NOMO-1 treated with dmso at 0.1 percent for 144 hours (cell line): Measurements from ENCODE around the gene ADARB1.

Experiments
- DNase-seq: peaks from one replicate; lab custom pipeline; 2025; ENCODE audit not compliant: unreplicated experiment; lab: John Stamatoyannopoulos, UW

Gene ADARB1

DNA sequence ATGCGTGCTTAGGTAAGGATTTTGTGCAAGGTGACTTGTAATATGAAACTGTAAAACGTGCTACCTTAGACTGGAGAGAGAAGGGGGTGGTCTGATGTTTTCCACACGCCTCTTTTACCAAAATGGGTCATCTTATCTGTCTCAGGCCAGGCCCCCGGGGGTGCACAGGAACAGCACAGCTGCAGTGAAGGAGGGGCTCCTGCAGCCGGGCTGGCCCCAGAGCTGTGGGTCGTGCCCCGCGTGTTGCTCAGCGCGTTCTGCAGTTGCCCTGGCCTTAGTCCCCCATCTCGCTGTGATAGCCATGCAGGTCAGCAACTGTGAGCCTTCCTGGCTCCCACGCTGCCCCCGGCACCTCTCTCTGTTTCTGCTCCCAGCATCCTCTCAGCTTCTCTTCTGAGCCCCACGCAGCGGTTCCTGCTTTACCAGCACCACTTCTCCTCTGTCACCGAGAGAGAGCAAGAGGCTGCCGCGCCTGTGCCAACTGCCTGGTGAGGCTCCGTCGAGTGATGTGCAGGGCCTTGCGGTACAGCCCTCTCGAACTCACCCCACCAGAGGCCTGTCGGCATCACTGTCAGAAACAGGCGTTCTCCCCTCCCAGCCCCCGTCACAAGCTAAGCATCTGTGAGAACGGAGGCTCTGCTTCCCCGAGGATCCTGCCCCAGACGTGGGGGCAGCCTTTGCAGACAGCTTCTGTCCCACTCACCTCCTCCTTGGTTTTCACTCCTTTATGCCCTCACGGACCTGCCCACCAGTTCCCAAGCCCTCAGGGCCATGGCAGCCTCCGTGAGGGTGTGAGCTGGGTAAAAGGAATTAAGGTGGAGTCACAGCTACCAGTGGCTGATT is 73.3 kb downstream of the ADARB1 start:
- DNase-seq = no peak

DNA sequence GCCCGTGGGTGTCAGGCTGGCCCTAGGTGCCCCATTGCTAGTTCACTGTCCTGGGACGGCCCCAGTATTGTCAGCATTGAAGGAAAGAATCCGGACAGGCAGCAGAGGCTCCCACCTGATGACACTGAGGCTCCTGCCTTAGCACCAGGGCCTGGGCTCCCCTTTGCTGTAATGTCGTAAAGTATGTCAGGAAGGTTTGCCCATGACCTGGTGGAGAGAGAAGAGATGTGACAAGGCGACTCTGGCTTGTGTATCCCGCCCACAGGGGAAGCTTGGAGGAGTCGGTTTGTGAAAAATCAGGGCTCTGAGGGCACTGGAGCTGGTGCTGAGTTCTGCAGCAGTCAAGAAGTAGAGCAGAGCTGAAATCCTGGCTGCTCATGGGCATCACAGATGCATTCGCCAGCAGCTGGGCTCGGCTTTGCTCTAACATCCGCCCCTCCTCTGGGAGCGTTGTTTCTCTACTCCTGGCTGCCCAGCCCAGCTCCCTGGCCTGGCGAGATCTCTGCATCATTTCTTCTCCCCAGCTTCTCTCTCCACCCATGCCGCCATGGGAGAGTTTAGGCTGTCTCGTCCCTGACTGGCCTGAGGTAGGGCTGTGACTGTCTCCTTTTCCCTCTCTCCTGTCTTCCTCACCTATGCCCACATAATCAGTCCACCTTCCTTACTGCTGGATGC is 74.1 kb downstream of the ADARB1 start:
- no peak for DNase-seq

DNA sequence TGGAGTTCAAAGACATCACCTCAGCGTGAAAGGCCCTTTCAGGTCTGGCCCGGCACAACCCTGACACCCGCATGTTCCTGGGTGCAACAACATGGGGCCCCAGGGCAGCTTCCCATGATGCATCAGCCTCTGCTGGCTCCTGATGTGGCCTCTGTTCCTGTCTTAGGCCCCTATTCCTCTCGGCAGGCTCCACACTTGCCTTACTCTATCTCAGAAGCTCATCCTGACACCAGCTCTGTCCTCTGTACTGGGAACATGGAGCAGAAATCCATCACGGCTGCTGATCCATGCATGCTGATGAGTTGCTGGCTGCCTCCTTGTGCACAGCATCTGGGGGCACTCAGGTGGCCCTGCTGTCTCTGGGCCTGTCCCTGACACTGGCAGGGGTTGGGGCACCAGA is 74.6 kb downstream of the ADARB1 start:
- no peak for DNase-seq

DNA sequence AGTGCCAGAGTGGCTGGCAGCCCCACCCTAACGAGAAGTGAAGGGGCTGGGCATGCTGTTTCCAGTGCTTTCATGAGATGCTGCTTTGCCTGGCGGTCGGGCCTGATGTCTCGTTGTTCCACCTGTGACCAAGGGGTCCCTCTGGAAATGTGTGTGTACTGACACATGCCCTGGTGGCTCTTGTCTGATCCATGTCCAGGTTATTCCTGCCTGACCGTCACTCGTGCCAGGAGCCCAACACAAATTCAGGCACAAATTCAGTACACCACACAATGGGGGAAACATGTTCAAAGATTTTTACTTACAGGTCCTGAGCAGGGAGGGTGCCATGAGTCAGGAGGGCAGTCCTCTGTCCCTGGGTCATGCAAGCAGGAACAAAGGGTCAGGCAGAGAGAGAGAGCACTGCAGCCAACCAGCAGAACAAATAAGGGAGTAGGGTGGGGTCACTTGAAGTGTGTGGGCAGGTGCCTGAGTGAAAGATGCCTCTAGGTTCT is 76.3 kb downstream of the ADARB1 start:
- DNase-seq = no peak

DNA sequence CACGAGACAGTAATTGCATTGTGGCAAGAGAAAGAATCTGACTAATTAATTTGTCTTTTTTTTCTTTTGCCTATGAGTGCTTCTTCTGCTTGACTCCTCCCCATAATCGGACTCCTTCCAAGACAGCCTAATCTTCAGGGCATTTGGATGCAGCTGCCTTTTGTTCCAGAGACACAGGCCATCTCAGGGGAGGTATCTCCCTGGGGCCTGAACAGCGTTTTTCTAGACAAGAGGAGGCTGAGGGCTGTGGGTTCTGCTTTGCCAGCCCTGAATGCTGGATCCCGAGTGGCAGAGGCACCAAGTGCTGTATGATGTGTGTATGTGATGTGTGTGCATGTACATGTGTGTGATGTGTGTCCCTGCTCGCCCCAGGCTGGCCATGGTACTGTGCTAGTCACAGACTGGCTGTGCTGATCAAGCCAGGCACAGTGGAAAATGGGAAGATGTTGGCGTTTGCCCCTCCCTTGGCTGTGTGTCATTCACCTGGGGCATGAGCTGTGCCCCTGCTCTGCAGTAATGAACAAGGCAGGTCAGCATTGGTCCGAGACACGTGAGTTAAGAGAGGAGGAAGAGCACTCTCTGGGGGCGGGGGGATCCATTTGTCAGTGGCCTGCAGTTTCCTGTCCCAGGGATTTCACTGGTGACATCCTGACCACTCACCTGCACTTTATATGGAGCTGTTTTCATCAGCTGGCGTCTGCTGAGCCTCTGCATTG is 77.2 kb downstream of the ADARB1 start:
- no peak for DNase-seq

GRCh38 chr21:45152265-45152746 is 77.9 kb downstream of the ADARB1 start:
- peak; percentile 93 for DNase-seq

DNA sequence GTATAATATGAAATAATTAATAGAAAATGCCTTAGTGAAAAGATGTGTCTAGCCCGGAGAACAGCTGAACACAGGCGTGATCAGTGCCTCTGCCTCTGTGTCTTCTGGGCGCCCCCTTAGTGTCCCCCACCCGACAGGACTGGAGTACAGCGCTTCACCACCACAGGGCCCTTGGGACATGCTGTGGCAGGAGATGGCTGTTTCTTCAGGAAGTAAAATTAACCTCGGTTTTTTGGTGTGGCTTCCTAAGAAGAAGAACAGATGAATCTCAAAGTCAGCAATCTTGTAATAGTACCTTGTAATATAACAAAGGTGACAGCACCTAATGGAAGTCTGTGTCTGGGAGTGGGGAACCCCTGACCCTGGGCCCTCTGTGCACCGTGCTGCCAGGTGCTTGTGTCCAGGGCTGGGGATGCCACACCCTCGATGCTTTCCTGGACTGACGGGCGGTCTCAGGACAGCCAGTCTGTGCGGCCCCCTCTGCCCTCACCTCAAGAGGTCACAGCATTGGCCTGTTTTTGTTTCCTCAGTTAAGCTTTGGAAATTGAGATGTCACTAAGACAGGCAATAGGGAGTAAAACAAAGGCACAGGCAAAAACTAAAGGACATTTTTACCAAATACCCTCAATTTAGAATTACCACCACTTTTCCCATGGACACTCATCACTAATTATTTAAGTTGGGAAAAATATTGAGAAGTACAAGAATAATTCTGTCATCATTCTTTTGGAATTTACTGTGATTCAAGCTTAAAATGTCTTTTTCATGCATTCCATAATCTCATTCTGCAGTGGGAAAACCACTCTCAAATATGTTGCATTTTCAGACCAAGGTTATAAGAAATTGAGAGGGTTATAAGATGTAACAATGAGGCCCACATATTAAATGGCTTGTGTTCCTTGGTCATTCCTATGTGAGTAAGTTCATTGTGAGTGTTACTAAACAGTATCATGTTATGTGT is 79.3 kb downstream of the ADARB1 start:
- peak; percentile 43 for DNase-seq

- DNase-seq = no peak
These were observed 80.4 kb downstream of the ADARB1 start for GRCh38 chr21:45154511-45155508.

DNA sequence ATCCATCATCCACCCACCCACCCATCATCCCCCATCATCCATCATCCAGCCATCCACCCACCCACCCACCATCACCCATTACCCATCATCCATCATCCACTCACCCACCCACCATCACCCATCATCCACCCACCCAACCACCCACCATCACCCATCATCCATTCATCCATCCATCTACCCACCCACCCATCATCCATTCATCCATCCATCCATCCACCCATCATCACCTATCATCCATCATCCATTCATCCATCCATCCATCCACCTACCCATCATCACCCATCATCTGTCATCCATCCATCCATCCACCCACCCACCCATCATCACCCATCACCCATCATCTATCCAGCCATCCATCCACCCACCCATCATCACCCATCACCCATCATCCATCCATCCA is 81.5 kb downstream of the ADARB1 start:
- no peak for DNase-seq

- DNase-seq = no peak
These were observed 82.1 kb downstream of the ADARB1 start for GRCh38 chr21:45156459-45156858.

DNA sequence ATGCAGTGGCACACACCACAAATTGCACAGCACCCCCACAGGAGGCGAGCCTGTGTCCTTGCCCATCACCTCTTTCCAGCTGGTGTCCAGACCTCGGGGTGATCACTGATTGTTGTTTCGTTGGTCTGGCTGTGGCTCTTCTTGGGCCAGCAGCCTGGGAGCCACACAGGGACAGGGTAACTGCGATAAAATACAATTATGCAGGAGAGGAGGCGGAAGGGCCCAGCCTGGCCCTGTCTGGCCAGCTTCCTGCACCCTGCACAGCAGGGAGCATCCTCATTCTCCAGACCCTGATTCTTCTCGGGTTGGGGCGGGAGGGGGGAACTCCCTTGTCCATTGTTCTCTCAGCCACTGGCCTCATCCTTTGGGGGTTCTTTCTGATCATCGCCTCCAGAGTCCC is 83.6 kb downstream of the ADARB1 start:
- no peak for DNase-seq

- no peak for DNase-seq
These were observed 84.4 kb downstream of the ADARB1 start for GRCh38 chr21:45158491-45159423.

DNA sequence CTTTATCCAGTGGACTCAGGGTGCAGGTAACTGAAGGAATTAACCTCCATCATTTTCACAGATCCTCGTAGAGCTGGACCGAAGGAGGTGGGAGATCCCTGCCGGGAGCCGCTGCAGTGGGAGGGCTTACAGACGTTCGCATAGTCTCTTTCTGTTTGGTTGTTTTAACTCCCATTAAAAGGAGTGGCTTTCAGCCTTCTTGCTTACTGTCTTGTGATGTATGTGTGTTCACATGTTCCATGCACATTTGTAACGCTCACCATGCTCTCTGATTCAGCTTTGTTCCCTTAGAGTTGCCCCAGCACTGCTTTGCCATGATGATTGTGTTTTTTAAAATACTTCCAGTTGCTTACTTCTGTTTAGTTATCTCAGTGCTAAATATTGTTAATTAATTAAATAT is 85.8 kb downstream of the ADARB1 start:
- DNase-seq = no peak

DNA sequence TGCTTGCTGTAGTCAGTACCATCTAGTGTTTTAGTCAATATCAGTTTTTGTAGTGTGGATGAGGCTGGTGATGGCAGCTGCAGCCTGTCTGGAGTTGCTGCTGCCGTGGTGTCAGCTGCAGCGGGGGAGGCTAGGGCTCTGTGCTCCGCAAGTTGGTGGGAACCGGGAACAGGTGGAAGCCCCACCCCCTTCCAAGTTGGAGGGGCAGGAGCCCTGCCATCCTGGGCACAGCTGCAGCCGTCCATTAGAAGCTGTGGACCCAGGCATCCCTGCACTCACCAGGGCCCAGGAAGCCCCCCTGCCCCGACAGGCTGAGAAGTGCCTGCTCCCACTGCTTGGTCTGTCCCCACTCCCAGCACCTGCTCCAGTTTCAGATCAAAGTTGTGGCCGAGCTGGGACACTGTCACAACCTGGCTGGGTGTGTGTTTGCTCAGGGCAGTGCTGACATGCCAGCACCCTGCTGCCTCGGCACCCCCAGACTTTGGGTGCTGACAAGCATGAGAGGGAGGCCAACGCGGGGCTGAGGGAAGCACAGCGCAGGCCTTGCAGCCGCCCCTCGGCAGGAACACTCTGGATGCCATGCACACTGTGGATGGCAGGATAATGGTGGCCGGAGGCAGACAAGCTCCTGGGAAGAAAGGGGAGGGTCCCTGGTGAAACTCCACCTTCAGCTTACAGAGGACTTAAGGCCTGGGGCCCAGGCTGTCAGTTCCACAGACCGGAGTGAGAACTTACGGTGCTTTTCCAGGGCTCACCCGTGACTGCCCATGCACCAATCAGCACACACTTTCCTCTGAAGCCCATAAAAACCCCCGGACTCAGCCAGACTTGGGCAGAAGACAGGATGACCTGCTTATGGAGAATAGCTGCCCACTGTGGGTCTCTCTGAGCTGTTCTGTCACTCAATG is 86.9 kb downstream of the ADARB1 start:
- DNase-seq = no peak

DNA sequence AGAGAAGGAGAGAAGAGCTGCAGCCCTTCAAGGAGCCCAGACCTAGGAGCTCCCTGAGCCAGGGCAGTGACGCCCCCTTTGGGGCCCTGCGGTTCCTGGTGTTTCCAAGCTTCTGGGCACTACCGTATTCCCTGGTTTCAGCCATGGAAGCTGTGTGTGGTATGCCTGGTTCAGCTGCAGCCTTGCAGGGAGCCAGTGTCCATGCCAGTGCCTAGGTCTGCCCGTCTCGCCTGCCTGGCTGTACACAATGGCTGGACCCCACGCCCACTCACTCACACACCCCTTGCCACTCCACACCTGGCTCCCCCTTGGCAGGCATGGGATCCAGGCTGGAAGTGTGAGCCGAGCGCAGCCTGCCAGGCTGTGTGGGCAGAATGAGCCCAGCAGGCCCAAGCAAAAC is 87.7 kb downstream of the ADARB1 start:
- no peak for DNase-seq

DNA sequence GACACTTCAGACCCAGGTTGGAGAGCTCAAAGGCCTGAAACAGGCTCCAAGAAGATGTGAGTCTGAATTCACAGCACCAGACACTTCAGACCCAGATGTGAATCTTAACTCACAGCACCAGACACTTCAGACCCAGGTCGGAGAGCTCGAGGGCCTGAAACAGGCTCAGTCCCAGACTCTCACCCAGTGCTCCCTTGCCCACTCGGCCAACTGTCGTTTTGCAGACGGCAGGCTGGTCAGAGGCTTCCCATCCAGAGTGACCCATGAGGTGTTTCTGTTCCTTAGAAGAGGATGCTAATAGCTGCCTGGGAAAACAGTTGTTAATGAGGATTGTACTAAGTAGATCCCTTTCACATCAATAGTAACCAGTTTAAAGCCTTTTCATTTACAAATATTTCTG is 88.4 kb downstream of the ADARB1 start:
- DNase-seq = no peak
